Nephron progenitor cell (in vitro differentiated cells): Measurements from ENCODE around the gene CYP46A1.

Experiments
- DNase-seq: peaks from one replicate; pipeline ENCODE4 v3.0.0; 2021
- H3K27ac Mint-ChIP-seq: 2 replicates; pipeline ENCODE4 v1.8.0; 2021; ENCODE audit warnings: mild to moderate bottlenecking, moderate library complexity, mixed read lengths
- H3K27me3 Mint-ChIP-seq: 2 replicates; pipeline ENCODE4 v1.8.0; 2021; ENCODE audit warnings: mild to moderate bottlenecking, low read depth, mixed read lengths; ENCODE audit not compliant: poor library complexity
- H3K36me3 Mint-ChIP-seq: 2 replicates; pipeline ENCODE4 v1.8.0; 2021; ENCODE audit warnings: low read depth, mixed read lengths
- H3K4me1 Mint-ChIP-seq: 2 replicates; pipeline ENCODE4 v1.8.0; 2021; ENCODE audit warnings: mixed read lengths
- H3K4me3 Mint-ChIP-seq: 2 replicates; pipeline ENCODE4 v1.8.0; 2021; ENCODE audit warnings: mild to moderate bottlenecking, moderate library complexity, mixed read lengths
- H3K9me3 Mint-ChIP-seq: 2 replicates; pipeline ENCODE4 v1.8.0; 2021; ENCODE audit warnings: mild to moderate bottlenecking, moderate library complexity, mixed read lengths
- CTCF ChIP-seq: fragments of 200-600 bp; sonication (generic); IDR thresholded peaks from 2 replicates; pipeline ENCODE4 v1.5.0; 2021; ENCODE audit warnings: antibody characterized with exemption

Gene CYP46A1

GRCh38 chr14:99648027-99648784 lies 35.9 kb upstream of the CYP46A1 start:
- no peak for TF ChIP-seq CTCF
- H3K27me3 Mint-ChIP-seq, result peaks cover 33% of the 10 kb centered on the region
- no peaks in the 10 kb centered on the region for H3K36me3 Mint-ChIP-seq
- no peaks in the 10 kb centered on the region for H3K9me3 Mint-ChIP-seq
- H3K27ac Mint-ChIP-seq, result no peak overlapping the region
- H3K4me1 Mint-ChIP-seq, result peaks cover 20% of the 10 kb centered on the region
- no peak overlapping the region for H3K4me3 Mint-ChIP-seq
- DNase-seq, result no peak

- Mint-ChIP-seq H3K27me3 (peaks cover 27% of the 10 kb centered on the region), H3K4me3 (no peak overlapping the region), H3K4me1 (peaks cover 15% of the 10 kb centered on the region), H3K27ac (no peak overlapping the region), H3K9me3 (no peaks in the 10 kb centered on the region), H3K36me3 (no peaks in the 10 kb centered on the region)
- no peak for TF ChIP-seq CTCF
- no peak for DNase-seq
These were observed 34.9 kb upstream of the CYP46A1 start for GRCh38 chr14:99649219-99649618.

GRCh38 chr14:99649643-99650042 lies 34.5 kb upstream of the CYP46A1 start:
- Mint-ChIP-seq H3K27ac (no peak overlapping the region), H3K9me3 (no peaks in the 10 kb centered on the region), H3K36me3 (no peaks in the 10 kb centered on the region)

GRCh38 chr14:99650189-99650588 lies 33.9 kb upstream of the CYP46A1 start:
- no peak overlapping the region for H3K27ac Mint-ChIP-seq
- H3K4me3 Mint-ChIP-seq, result no peak overlapping the region
- TF ChIP-seq CTCF, result no peak
- peaks cover 12% of the 10 kb centered on the region for H3K4me1 Mint-ChIP-seq
- no peaks in the 10 kb centered on the region for H3K9me3 Mint-ChIP-seq
- no peak for DNase-seq
- H3K36me3 Mint-ChIP-seq, result no peaks in the 10 kb centered on the region
- H3K27me3 Mint-ChIP-seq, result peaks cover 30% of the 10 kb centered on the region

More at GRCh38 chr14:99649643-99650042, 34.5 kb upstream of the CYP46A1 start:
- DNase-seq, result no peak
- peaks cover 28% of the 10 kb centered on the region for H3K27me3 Mint-ChIP-seq
- no peak for TF ChIP-seq CTCF
- H3K4me1 Mint-ChIP-seq, result peaks cover 12% of the 10 kb centered on the region
- no peak overlapping the region for H3K4me3 Mint-ChIP-seq

GRCh38 chr14:99651953-99652746 lies 31.9 kb upstream of the CYP46A1 start:
- Mint-ChIP-seq H3K9me3 (no peaks in the 10 kb centered on the region), H3K4me1 (peaks cover 12% of the 10 kb centered on the region), H3K27me3 (peaks cover 33% of the 10 kb centered on the region), H3K4me3 (no peak overlapping the region), H3K36me3 (no peaks in the 10 kb centered on the region), H3K27ac (no peak overlapping the region)
- no peak for DNase-seq
- no peak for TF ChIP-seq CTCF
